8988T (cell line): ENCODE measurements around the gene RBPJL.
"Not testable (repeated sequence)": the region's sequence is repeated elsewhere in the genome, so short reads cannot be mapped to it uniquely, and the experiment has no call there.

Experiments used
- DNase-seq: peaks from one replicate; pipeline ENCODE4 v3.0.0; 2011

Gene RBPJL

DNA sequence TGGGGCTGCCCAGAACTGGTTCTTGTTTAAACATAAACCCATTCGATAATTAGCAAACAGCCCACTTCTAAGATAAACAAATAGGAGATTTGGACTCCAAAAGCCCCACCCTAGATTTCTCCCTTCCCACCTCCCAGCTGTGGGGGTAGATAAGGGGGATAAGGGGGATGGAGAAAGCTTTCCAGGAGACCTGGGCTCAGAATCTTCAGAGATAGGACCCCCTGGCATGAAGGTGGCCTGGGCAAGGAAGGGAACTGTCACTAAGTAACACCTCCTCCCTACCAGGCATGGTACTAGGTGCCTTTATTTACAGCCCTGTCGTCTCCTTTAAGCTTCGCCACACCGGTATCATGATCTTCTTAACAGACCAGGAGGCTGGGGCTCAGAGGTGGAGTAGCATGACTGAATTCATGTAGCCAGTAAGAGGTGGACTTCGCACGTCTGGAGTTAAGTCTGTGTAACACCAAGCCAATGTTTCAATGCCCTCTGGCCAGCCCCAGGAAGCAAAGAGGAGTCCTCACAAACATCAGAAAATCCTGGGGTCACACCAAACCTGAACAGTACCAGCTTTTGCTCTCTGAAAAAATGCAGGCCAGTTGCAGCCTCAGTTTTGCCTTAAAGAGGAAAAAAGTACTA lies 37.0 kb downstream of the RBPJL start:
- no peak for DNase-seq

DNA sequence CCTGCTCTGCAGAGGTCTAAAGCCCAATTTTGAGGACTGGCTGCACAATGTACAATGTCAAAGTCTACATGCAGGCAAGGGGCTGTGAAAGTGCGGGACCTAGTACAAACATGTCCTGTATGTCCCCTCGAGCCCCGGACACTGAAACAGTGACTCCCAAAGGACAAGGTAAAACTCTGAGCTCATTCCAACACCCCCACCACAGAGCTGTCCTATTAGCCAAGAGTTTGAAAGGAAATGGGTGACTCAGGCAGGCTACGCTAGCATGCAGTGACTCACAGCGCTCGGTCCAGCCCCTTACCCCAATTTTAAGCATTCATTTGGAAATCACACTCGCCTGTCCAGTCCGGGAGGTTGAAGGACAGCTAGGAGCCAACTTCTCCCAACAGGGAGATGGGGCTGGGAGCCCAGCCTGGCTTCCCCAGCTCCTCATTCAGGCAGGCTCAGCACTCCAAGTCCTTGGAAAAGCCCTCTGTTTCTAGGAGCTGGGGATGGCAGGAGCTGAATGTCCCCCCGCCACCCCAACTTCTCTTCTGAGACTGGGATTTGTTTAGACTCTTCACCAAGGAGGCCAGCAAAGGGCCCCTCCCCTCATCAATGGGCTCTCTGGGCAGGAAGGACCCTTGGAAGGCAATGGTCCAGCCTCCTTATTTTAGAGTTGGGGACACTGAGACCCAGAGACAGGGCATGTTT lies 37.7 kb downstream of the RBPJL start:
- peak; percentile 72 for DNase-seq

DNA sequence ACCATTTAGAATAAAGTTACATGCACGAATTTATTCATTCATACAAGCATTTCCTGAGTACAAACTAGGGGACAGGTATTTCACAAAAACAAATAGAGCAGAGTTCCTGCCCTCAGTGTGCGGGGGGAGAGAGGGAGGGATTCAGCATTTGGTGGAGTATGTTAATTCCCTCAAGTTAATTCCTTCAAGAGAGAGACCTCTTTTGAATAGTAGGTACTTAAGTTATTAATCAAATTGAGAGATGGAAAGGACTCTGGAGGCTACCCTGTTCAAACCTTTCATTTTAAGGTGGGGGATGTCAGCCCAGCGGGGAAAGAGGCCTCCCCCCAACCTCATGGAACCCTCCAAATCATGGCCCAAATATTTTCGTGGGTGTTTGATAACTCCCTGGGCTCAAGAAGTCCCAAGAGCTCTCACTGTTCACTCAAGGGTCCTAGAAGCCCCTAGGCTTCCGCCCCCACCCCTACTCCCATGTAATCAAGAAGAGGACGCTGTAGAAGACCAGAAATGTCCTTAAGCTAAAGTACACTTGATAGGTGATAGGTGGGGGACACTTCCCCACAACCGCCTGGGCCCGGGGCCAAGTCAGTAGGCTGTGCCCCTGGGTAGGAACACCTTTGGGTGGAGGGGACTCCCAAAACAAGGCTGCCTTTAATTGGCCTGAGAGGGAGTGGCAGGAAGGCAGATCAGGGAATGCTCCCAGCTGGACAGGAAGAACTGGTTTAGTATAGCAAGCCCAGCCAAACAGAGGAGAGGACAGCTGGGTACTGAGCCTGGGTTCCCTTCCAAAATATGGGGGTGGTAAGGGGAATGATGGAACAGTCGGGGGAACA lies 38.7 kb downstream of the RBPJL start:
- no peak for DNase-seq

DNA sequence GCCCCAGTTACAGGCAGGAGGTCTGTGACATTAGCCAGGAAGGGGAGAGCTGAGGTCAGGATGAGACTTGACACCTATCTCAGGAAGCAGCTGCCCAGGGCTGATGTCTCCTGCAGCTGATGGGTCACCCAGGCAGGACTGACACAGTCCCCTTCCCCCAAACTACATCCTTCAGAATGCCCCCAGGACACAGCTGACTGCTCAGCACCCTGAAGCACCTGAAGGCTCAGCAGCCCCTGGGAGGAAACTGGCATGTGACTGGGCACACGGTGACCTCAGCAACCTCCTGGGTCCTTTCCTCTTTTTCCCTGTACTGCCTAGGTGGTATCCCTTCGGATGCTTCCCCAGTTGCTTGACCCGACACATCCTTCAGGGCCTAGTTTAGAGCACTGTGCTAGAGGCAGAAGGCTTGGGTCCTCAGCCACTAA lies 39.7 kb downstream of the RBPJL start:
- no peak for DNase-seq

DNA sequence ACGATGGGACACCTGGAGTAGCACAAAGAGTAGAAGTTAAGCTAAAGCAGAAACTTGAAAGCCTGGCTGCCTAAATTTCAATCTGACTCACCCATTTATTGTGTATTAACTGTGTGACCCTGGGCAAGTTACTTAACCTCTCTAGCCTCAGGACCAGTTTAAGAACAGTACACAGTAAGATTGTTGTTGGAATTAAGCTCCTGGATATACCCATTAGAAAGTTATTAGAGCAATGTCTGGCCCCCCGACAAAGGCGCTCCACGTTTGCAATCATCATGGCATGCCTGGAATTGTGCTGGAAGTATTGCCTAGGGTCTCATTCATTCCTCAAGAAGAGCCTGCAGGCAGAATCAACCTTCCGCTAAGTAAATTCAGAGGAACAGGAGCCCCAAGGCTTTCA lies 40.2 kb downstream of the RBPJL start:
- DNase-seq: no peak

DNA sequence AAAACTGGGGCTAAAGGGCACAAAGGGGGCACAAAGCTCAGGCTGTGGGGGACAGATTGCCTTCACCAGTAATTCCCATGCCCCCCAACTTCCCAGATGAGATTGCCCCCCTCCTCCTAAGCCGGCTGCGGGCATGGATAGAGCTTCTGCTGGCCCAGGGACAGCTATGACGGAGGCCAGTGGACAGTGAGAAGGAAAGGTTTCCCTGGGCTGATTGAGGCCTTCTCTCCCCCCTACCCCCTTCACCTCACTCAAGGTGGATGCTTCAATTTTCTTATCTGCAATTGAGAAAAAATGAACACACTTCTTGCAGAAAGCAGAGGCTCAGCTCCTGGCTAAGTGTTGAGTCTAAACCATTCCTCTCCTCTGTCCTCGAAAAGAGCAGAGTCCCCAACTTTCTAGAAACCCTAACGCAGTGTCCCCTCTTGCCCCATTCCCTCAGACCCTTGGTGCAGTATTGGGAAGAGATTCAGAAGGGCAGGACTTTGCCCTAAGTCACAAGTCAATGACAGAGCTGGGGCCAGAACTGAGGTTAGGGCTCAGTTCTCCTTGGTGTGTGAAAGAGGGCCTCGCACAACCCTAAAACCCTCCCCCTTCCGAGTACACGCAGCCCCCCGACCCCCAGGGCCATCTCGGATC lies 40.8 kb downstream of the RBPJL start:
- DNase-seq: no peak

DNA sequence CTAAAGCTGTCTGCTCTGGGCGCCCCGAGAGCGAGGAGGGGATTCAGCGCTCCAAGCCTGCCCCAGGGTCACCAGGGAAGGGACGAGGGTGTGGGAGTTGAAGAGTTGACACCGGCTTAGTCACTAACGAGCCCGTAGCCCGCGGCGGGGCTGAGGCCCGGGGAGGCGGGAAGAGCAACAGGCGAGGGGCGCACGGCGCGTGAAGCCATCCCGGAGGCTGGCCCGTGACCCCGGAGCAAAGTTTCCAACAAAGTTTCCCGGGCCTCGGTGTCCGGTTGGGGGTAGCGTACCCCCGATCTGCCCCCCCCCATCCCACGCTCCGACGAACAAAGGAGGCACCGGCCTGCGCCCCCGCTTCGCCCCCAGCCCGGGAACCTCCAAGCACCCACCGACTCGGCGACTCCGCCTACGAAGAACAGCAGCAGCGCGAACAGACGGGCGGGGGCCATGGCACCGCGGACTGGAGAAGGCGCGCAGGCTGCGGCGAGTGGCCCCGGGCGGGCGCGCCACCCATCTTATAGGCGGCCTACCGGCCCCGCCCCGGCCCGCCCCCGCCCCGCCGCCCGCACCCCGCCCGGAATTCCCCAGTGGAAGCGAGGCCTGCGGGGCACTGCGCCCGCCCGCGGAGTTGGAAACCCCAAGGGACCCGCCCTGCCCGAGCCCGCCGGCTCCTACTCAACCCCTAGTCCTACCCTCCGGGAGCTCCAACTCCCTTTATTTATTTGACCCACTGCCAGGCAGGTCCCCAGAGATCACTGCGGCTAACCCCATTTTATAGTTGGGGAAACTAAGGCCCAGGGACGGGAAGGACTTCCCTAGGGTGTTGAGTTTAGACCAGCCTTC lies 41.5 kb downstream of the RBPJL start, which contains the start of gene SDC4:
TSS of gene SDC4 (minus strand) at position 489 of the 843 bp plus-strand sequence. CDS start at position 449, 40 bp downstream.
- peak; percentile 77 for DNase-seq

DNA sequence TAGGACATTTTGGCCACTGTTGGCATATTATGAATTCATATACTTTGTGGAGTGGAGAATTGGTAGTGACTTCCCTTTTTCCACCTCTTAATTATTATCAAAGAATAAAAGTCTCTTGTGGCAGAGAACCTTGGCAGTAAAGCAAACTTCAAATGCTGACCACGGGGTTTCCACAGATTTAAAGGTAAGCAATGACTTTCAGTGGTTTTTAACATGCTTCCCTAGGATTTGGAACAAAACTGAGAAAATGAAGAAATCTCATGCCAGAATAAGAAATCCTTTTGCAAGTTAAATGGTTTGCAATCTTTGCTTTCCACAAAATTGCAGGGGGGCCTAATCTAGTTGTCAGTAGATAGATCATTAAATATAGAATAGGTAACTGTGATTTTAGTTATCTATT lies 43.6 kb downstream of the RBPJL start:
- no peak for DNase-seq

DNA sequence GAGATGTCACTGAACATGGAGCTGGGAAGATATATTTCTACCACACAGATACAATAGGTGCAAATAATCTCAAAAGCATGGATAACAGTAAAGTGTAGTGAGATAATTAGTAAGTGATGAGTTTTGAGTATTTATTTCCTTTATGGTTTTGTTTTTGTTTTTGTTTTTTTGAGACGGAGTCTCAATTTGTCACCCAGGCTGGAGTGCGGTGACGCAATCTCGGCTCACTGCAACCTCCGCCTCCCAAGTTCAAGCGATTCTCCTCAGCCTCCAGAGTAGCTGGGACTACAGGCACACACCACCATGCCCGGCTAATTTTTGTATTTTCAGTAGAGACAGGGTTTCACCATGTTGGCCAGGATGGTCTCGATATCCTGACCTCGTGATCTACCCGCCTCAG lies 44.2 kb downstream of the RBPJL start:
- DNase-seq: not testable (repeated sequence)

DNA sequence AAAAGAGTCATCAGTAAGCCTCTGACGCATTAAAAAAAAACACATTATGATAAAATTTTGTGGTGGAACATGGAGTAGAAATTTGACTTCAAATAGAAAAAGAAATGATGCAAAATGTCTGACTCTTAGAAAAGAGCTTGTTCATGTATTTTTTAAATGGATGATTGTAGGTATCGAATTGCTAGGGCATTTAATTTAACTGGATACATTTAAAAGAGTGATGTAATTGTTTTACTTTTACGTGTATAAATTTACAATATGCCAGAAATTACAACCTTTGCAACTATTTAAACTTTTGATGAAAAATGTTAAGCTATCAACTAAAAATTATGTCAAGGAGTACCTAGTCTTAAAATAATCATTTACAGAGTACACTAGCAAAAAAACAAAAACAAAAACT lies 46.1 kb downstream of the RBPJL start:
- no peak for DNase-seq

DNA sequence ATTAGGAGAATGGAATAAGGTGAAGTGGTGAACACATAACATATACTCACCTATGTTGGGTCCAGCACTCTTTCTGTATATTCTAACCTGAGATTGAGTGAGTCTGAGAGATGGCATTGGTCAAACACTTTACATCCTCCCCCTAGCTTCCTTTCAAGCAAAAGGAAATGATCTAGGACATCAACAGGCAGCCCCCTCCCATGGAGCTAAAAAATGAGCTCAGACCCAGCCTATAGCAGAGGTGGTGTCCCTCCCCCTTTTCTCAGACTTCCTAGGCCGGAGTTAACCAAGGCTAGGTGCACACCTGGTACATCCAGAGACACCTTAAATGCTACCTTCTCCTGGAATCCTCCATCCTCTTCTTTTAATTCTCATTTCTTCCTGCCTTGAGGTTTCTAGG lies 47.1 kb downstream of the RBPJL start:
- DNase-seq: no peak

DNA sequence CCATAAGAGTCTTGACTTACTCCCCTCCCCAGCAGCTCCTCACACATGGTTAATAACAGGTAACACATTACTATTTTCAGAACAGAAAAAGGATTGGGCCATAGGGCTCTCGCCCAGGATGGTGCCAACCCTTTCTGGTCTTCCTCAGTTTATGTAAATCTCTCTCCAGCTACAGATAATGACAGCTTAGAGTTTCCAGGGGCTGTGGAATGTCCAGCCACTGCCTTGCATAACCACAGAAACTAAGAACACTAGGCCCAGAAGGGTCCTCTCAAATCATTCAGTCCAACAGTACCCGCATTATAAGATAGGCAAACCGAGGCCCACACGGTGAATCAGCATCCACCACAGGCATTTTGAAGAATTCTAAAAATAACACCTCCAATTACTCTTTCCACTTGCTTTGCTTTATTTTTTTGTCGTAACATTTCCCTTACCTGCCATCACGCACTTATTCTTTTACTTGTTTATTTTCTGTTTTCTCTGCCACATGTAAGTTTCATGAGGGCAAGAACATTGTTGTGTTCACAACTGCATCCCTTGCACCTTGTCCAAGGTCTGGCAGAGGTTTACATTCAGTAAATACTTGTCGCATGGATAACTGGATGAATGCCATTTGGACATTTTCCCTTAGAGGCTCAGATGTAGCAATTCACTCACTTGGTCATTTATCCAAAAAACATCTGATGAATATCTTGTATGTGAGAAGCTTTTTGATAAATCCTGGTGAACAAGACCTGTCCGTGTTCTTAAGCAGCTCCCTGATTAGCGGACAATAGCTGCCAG lies 48.0 kb downstream of the RBPJL start:
- DNase-seq: no peak

DNA sequence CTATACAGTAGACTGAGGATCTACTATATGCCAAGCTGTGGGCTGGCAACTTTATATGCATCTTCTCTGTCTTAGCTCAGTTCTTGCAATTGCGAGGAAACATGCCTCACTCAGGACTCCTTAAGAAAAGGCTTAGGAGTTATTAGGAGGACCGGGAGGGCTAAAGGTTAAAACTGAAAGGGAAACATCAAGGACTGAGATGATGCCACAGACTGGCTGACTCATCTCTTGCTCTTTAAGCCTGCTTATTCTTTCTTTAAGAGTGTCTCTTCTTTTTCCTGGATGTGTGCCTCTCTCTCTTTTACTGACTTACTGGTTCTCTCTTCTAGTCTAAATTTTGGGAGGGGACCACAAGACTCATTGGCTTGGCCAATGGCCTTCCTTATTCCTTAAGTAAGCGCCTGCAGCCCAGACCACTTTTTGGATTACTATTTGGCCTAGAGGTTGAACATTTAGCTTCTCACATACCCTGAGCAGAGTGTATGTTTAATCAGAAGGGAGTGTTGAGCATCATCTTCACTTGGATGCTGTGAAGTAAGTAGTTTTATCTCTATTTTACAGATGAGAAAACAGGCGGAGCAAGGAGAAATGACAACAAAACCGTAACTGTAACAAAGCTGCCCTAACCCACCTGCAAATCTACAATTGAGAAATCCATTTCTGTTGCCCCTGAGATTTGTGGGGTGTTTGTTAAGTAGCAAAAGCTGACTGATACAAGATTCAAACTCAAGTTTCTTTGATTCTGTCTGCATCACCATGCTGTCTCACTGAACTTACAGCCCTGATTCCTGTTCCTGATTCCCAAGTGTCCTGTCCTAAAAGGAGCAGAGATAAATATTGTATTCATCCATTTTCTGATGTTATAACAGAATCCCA lies 48.8 kb downstream of the RBPJL start:
- no peak for DNase-seq

DNA sequence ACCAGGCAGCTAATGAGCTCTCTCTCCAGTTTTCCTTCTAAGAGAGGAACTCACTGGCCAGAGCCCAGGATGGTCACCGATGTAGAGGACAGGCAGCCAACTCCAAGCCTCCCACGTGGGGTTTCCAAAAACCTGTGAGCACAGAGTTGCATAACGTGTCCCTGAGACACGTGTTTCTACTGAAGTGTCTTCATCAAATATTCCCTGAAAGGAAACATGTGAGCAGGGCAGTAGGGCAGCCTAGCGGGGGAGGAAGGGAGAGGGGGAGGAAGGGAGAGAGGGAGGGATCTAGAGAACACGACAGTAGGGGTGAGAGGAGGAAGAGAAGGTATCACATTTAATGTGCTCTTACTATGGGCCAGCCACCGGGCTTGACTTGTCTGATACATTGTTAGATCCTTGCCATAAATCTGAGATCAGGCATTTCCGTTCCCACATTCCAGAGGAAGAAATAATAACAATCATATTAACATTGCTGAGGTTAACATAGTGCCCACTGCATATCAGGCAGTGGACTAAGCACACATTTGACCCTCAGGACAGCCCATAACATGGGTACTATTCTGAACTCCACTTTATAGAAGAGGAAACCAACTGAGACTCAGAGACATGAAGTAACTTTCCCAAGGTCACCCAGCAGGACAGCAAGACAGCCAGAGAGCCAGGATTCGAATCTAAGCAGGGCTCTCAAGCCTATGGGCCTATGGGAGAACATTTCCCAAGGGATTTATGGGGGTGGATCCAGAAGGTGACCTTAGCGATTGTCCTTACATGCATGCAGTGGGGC lies 51.8 kb downstream of the RBPJL start:
- DNase-seq: no peak

DNA sequence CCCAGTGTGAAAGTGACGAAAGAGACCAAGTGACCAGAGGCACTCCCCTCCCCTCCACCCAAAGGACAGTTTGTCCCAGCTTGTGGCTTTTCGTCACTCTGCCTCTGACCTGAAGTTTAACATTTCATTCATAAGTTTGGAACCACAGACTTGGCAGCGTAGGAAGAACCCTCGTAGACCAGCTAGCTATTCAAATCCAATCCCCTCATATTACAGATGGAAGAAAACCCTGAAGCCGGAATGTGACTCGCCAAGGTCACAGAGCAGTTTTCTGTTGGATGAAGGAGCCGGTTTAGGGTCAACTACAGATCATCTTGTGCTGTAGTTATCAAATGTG lies 52.4 kb downstream of the RBPJL start:
- no peak for DNase-seq

DNA sequence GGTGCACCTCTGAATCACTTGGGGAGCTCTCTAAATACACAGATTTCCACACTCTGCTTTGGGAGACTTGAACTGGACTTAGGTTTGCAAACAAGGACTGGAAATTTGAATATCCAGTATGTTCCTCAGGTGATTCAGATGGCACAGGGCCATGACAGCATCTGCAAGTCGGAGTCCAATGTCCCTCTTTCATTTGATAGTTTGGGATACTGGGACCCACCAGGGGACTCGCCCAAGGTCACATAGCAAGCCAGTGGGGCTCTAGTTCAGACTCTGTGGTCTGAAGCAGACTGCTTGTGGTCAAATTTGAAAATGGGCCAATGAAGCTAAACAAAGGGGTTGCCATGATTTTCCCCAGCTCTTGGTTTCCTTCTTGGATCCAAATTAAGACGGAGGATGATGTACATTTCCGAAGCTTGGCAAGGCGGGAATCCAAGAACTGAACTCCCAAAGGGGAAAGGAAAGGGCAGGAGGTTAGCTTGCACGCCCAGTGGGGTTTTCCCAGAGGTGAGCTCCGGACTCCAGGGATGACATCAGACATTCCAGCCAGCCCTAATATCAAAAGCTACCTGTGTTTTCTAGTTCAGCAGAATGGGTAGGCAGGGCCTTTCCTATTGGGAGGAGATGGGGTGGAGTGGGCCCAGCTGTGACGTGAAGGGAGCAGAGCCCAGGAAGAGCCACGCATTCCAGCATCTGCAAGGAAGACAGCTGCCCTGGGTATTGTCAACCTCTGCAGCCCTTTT lies 52.9 kb downstream of the RBPJL start:
- DNase-seq: no peak

DNA sequence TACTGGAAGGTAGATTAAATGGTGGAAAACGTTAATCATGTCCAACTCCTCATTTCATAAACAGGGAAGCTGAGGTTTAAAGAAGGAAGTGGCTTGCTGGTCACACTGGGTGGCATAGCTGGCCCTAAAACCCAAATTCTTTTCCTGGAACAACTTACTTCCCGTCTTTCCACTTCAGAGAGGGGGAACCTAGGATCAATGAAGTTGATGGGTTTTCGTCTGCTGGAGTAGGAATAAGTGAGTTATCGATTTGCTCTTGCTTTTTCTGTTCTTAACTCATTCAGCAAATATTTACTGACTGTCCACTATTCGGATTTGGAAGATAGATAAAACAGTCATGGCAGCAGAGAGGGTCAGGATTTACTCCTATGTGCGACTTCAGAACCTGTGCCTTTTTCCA lies 55.2 kb downstream of the RBPJL start:
- DNase-seq: no peak

DNA sequence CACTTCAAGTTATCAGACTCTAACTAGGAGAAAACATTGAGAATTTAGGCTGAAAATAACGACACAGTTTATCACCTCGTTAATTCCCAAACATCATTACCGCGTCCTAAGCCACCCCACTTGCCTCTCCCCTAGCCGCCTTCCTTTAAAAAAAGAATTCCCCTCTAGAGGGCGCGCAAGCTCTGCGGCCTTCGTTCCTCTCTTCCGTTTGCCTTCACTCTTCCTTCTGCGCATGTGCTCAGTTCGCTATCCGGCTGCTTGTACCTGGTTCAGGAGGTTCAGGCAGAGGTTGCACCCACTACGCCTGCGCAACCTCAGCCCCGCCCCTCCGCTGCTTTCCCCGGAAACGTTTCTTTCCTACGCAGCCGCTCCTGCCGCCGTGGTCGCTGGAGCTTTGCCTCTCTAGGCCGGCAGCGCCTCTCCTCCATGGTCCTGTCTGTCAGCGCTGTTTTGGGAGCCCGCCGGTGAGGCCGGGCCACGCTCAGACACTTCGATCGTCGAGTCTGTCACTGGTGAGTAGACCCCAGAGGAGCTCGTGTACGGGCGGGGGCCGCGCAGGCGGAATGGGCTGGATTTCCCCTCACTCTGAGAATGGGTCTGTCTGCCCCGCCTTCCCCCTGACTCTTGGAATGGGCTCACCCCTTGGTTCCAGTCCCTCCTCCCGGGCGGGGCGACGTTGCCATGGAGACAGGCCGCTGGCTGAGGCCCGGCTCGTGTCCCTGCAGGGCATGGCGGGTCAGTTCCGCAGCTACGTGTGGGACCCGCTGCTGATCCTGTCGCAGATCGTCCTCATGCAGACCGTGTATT lies 56.4 kb downstream of the RBPJL start, which contains the start of gene SYS1:
TSS of gene SYS1 (plus strand) at position 353 of the 807 bp plus-strand sequence. CDS start at position 729, 376 bp downstream.
- DNase-seq: peak; percentile 84
